ENCODE results near the gene MAN2B2. TPM values are rescaled to one million over a fixed set of nuclear protein-coding genes. Genes with fewer than 3 reads are reported as not detected.

MAN2B2 gene
- total RNA-seq, 1 experiment from 2014 or later: 27.8 TPM

DNA sequence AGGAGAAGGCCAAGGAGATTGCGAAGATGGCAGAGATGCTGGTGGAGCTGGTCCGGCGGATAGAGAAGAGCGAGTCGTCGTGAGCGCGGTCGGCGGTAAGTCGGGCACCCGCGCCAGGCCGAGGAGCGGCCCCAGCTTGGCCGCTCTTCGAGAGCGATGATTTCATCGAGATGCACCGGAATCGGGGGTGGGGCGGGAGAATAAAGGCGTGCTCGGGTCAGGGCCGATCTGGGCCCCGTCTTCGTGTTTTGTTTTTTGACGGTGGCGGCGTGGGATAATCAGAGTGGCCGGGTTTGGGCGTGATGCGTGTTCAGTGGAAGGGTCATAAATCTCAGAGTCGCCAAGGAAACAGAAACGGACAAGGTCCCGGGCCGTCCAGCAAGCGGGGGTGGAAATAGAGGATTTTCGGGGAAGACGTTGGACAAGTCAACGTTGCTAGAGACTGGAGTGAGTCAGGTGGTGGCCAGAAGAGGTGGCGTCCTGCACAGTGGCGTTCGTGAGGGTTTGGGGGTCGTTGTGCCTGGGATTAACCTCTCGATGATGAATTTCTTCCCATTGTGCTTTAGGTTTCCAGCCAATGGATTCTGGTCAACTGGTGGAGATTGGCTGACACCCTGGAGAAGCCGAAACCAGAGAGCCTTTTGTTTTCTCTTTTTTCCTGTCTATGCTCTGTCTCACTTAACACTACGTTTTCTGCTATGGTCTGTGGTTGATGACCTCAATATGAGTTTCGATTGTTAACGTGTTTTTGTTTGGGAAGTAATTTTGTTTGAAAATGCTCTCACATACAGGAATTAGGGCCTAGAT, 66.4 kb downstream of the MAN2B2 start:
- H3K79me2 ChIP-seq (ENCODE audit: low read depth): peaks cover 31% of the 10 kb centered on the region
- H3K9me2 ChIP-seq (ENCODE audit: insufficient read depth): no peaks in the 10 kb centered on the region
- H3K4me3 ChIP-seq: peak overlapping the region; percentile 78
- DNase-seq: peak in 1 of 2 experiments; percentile 31
- TF ChIP-seq, protein P1, sequence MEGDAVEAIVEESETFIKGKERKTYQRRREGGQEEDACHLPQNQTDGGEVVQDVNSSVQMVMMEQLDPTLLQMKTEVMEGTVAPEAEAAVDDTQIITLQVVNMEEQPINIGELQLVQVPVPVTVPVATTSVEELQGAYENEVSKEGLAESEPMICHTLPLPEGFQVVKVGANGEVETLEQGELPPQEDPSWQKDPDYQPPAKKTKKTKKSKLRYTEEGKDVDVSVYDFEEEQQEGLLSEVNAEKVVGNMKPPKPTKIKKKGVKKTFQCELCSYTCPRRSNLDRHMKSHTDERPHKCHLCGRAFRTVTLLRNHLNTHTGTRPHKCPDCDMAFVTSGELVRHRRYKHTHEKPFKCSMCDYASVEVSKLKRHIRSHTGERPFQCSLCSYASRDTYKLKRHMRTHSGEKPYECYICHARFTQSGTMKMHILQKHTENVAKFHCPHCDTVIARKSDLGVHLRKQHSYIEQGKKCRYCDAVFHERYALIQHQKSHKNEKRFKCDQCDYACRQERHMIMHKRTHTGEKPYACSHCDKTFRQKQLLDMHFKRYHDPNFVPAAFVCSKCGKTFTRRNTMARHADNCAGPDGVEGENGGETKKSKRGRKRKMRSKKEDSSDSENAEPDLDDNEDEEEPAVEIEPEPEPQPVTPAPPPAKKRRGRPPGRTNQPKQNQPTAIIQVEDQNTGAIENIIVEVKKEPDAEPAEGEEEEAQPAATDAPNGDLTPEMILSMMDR (conservative IDR thresholded peaks at IDR 0.05): no peak
- no peak for TF ChIP-seq EZH2 (IDR thresholded peaks at IDR 0.05; ENCODE audit: low read depth)
- peaks cover 15% of the 10 kb centered on the region for H3K36me3 ChIP-seq (ENCODE audit: low read depth)
- BruUV-seq (replicated peaks): no TSS peak
- H3K4me1 ChIP-seq (replicated peaks; ENCODE audit: insufficient read depth): peaks cover 12% of the 10 kb centered on the region
- intact Hi-C loops (cut with micrococcal nuclease; ENCODE audit: unreplicated experiment): loop anchor here (5.0 to 10.0 kb wide), 3 partner anchors 67 to 94 kb away; partner anchors contain the start of genes BLOC1S4 and MAN2B2
- H3K27ac ChIP-seq: peak overlapping the region; percentile 80
- peak overlapping the region; percentile 93 for H3K4me2 ChIP-seq
- H3K9me3 ChIP-seq (ENCODE audit: insufficient read depth, low read depth): no peaks in the 10 kb centered on the region
- H2AFZ ChIP-seq: peak overlapping the region; percentile 89
- ChIA-PET CTCF (no interaction called here), POLR2A (ENCODE audit: unreplicated experiment) (interaction anchor here (0.5 to 0.6 kb wide), 5 partner anchors 54 to 402 kb away, joined by 3 to 6 read pairs (median 4); partner anchors contain the start of gene TADA2B)
- no peaks in the 10 kb centered on the region for H3K27me3 ChIP-seq (ENCODE audit: insufficient read depth, low read depth)
- H4K20me1 ChIP-seq (ENCODE audit: insufficient read depth): peaks cover 17% of the 10 kb centered on the region
- H3F3A ChIP-seq (ENCODE audit: insufficient read depth, low read depth): peaks cover 21% of the 10 kb centered on the region; the same call in 1 of the 2 replicates

DNA sequence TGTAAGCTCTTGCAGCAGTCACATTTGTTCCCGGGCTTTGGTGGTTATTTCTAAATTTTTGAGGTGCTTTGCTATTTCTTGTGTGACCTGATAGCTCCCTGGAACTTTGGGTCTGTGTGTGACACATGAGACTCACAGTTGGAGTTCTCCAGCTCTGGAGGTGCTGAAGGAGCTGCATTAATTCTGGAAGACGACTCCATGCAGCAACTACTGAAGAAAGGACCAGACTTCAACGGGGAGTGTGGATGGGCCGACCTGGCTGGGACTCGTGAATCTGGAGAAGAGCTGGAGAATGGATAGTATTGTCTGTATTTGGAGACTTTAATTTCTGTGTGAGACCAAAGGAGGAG, 67.0 kb downstream of the MAN2B2 start:
- H3K9me2 ChIP-seq (ENCODE audit: insufficient read depth): no peaks in the 10 kb centered on the region
- no peak for DNase-seq
- H3K9me3 ChIP-seq (ENCODE audit: insufficient read depth, low read depth): no peaks in the 10 kb centered on the region
- H3K36me3 ChIP-seq (ENCODE audit: low read depth): peaks cover 15% of the 10 kb centered on the region
- H2AFZ ChIP-seq: no peak overlapping the region
- ChIA-PET POLR2A (ENCODE audit: unreplicated experiment) (interaction anchor here (0.6 kb wide), 2 partner anchors 31 to 54 kb away, joined by 6 to 11 read pairs; no protein-coding TSS in a partner anchor), CTCF (no interaction called here)
- H3F3A ChIP-seq (ENCODE audit: insufficient read depth, low read depth): peaks cover 21% of the 10 kb centered on the region; the same call in 1 of the 2 replicates
- H4K20me1 ChIP-seq (ENCODE audit: insufficient read depth): peaks cover 17% of the 10 kb centered on the region
- intact Hi-C loops (cut with micrococcal nuclease; ENCODE audit: unreplicated experiment): loop anchor here (5.0 to 10.0 kb wide), 3 partner anchors 67 to 95 kb away; partner anchors contain the start of genes BLOC1S4 and MAN2B2
- H3K4me1 ChIP-seq (replicated peaks; ENCODE audit: insufficient read depth): peaks cover 12% of the 10 kb centered on the region
- no peak for TF ChIP-seq EZH2 (IDR thresholded peaks at IDR 0.05; ENCODE audit: low read depth)
- TF ChIP-seq, protein P1 (conservative IDR thresholded peaks at IDR 0.05): no peak
- BruUV-seq (replicated peaks): no TSS peak
- H3K27me3 ChIP-seq (ENCODE audit: insufficient read depth, low read depth): no peaks in the 10 kb centered on the region
- H3K4me3 ChIP-seq: peak overlapping the region; percentile 78
- peaks cover 31% of the 10 kb centered on the region for H3K79me2 ChIP-seq (ENCODE audit: low read depth)
- H3K4me2 ChIP-seq: peak overlapping the region; percentile 93
- peak overlapping the region; percentile 80 for H3K27ac ChIP-seq

DNA sequence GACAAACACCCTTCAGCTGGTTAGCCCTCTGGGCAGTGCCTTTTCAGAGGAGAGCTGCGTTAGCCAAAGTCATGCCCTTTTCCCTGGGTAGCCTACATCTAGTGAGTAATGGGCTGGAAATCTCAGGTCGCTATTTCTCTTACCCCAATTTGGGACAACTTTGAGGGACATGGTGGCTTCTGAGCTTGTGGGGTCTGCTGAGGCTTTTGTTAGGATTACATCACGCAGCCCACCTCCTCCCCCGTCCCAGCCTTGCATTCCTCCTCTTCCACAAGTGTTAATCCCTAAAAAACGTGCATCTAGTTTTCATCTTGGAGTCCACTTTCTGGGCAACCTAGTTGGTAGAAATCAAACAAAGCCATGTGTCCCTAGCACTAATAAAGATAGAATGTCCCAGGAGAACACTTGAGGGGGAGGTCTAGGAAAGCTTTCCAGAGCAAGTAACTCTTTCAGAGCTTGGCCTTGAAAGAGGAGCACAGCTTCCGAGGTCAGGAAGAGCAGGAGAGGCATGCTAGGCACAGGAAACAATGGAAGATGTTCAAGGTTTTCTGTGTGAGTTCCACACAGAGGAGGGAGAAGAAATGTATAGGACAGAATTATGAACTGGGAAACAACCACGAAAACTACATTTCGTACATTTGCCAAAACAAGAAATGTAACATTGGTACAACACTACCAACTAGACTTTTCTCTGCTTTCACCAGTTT, 68.3 kb downstream of the MAN2B2 start:
- POLR2A ChIA-PET (ENCODE audit: unreplicated experiment): no interaction called here

More for the DNA sequence above, 68.3 kb downstream of the MAN2B2 start:
- Histone ChIP-seq H3K79me2 (ENCODE audit: low read depth) (peaks cover 31% of the 10 kb centered on the region), H3K4me2 (peak overlapping the region; percentile 93; the same call in 1 of the 2 replicates), H3K4me3 (no peak overlapping the region), H2AFZ (no peak overlapping the region), H3K36me3 (ENCODE audit: low read depth) (peaks cover 15% of the 10 kb centered on the region), H4K20me1 (ENCODE audit: insufficient read depth) (peaks cover 17% of the 10 kb centered on the region), H3K4me1 (replicated peaks; ENCODE audit: insufficient read depth) (peaks cover 12% of the 10 kb centered on the region), H3K9me3 (ENCODE audit: insufficient read depth, low read depth) (no peaks in the 10 kb centered on the region), H3F3A (ENCODE audit: insufficient read depth, low read depth) (peaks cover 21% of the 10 kb centered on the region; the same call in 1 of the 2 replicates), H3K9me2 (ENCODE audit: insufficient read depth) (no peaks in the 10 kb centered on the region), H3K27me3 (ENCODE audit: insufficient read depth, low read depth) (no peaks in the 10 kb centered on the region), H3K27ac (no peak overlapping the region)
- DNase-seq: no peak
- no TSS peak for BruUV-seq (replicated peaks)
- intact Hi-C loops (cut with micrococcal nuclease; ENCODE audit: unreplicated experiment): loop anchor here (5.0 to 10.0 kb wide), 3 partner anchors 68 to 96 kb away; partner anchors contain the start of genes BLOC1S4 and MAN2B2
- TF ChIP-seq, protein P1 (conservative IDR thresholded peaks at IDR 0.05): no peak
- TF ChIP-seq EZH2 (IDR thresholded peaks at IDR 0.05; ENCODE audit: low read depth): no peak
- CTCF ChIA-PET: no interaction called here

Measured in PC-9 (cell line).